ENCODE results near the gene DDX31. TPM values are rescaled to one million over a fixed set of nuclear protein-coding genes. Genes with fewer than 3 reads are reported as not detected.

The DDX31 gene
- total RNA-seq, 1 experiment from 2014 or later = 14.6 TPM

DNA sequence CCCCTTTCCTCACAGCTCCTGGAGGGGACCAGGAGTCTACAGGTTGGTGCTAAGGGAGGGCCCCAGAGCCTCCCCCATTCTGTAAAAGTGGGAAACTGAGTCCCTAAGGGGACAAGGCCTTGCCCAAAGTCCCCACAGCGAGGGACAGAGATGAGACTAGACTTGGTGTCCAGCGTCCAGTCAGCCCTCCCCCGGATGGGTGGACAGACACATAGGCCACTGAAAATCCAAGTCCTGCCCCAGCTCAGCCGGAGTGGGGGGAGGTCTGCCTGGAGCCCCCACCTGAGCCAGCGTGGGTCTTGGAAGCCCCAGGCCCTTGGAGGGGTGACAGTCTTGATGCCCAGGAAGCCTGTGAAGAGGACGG lies 82.2 kb downstream of the DDX31 start:
- ATAC-seq (no peak), DNase-seq (no peak)
- no peak overlapping the region for H3K9ac ChIP-seq (ENCODE audit: low read length)
- no peak overlapping the region for H2AFZ ChIP-seq (ENCODE audit: low read length)
- H3K4me2 ChIP-seq (ENCODE audit: low read length) = no peak overlapping the region
- no peak overlapping the region for H3K27ac ChIP-seq (ENCODE audit: low read length)
- TF ChIP-seq EZH2 (IDR thresholded peaks at IDR 0.05; ENCODE audit: low read length, unreplicated experiment) = no peak
- TF ChIP-seq EZH2phosphoT487 (IDR thresholded peaks at IDR 0.05; ENCODE audit: borderline replicate concordance, low read length) = no peak
- TF ChIP-seq, protein P1, sequence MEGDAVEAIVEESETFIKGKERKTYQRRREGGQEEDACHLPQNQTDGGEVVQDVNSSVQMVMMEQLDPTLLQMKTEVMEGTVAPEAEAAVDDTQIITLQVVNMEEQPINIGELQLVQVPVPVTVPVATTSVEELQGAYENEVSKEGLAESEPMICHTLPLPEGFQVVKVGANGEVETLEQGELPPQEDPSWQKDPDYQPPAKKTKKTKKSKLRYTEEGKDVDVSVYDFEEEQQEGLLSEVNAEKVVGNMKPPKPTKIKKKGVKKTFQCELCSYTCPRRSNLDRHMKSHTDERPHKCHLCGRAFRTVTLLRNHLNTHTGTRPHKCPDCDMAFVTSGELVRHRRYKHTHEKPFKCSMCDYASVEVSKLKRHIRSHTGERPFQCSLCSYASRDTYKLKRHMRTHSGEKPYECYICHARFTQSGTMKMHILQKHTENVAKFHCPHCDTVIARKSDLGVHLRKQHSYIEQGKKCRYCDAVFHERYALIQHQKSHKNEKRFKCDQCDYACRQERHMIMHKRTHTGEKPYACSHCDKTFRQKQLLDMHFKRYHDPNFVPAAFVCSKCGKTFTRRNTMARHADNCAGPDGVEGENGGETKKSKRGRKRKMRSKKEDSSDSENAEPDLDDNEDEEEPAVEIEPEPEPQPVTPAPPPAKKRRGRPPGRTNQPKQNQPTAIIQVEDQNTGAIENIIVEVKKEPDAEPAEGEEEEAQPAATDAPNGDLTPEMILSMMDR (conservative IDR thresholded peaks at IDR 0.05; ENCODE audit: low read depth, low read length) = no peak
- no peaks in the 10 kb centered on the region for H3K36me3 ChIP-seq (ENCODE audit: low read depth, low read length)
- no peaks in the 10 kb centered on the region for H3K4me1 ChIP-seq (ENCODE audit: insufficient read depth, low read length)
- no peaks in the 10 kb centered on the region for H3K9me2 ChIP-seq (replicated peaks; ENCODE audit: low read length)
- no peaks in the 10 kb centered on the region for H3F3A ChIP-seq (ENCODE audit: low read length, unreplicated experiment)
- no TSS peak for BruUV-seq (replicated peaks)
- H3K9me3 ChIP-seq (ENCODE audit: low read length) = no peaks in the 10 kb centered on the region
- intact Hi-C loops (cut with micrococcal nuclease) = no loop called here
- no peak overlapping the region for H3K4me3 ChIP-seq (ENCODE audit: low read length)
- no peaks in the 10 kb centered on the region for H3K79me2 ChIP-seq (ENCODE audit: low read length)
- CTCF ChIA-PET = no interaction called here
- no peaks in the 10 kb centered on the region for H4K20me1 ChIP-seq (ENCODE audit: low read length)
- POLR2A ChIA-PET (ENCODE audit: unreplicated experiment) = no interaction called here
- no peaks in the 10 kb centered on the region for H3K27me3 ChIP-seq (ENCODE audit: low read length)

DNA sequence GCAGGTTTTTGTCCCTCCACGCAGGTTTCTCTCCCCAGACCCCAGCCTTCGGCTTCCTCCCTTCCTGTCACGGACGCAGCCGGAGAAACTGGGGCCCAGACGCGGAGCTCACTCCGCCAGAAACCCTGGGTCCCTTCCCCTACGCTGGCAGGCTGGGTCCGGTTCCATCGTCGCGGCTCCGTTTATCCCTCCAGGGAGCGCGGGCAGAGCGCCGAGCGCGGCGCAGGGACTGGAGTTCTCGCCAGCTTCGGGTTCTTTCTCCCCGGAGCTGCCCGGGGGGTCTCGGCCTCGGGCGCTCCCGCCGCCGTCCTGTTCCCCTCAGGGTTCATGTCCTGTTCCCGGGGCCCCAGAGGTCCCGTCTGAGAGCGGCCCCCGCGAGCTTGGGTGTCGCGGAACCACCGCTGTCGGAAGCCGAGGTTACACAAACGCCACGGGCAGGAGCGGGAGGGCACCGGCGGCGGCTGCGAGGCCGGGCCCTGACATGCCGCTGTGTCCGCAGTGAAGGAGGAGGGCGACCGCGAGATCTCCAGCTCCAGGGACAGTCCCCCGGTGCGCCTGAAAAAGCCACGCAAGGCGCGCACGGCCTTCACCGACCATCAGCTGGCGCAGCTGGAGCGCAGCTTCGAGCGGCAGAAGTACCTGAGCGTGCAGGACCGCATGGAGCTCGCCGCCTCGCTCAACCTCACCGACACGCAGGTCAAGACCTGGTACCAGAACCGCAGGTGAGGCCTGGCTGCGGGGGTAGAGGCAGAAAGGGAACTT lies 82.8 kb downstream of the DDX31 start:
- ChIA-PET CTCF (no interaction called here), POLR2A (ENCODE audit: unreplicated experiment) (no interaction called here)
- Histone ChIP-seq H3F3A (ENCODE audit: low read length, unreplicated experiment) (no peaks in the 10 kb centered on the region), H3K27me3 (ENCODE audit: low read length) (no peaks in the 10 kb centered on the region), H3K9ac (ENCODE audit: low read length) (no peak overlapping the region), H3K79me2 (ENCODE audit: low read length) (no peaks in the 10 kb centered on the region), H3K27ac (ENCODE audit: low read length) (no peak overlapping the region), H3K36me3 (ENCODE audit: low read depth, low read length) (no peaks in the 10 kb centered on the region), H3K4me2 (ENCODE audit: low read length) (no peak overlapping the region), H3K4me1 (ENCODE audit: insufficient read depth, low read length) (no peaks in the 10 kb centered on the region), H3K4me3 (ENCODE audit: low read length) (no peak overlapping the region), H3K9me2 (replicated peaks; ENCODE audit: low read length) (no peaks in the 10 kb centered on the region), H4K20me1 (ENCODE audit: low read length) (no peaks in the 10 kb centered on the region), H2AFZ (ENCODE audit: low read length) (no peak overlapping the region), H3K9me3 (ENCODE audit: low read length) (no peaks in the 10 kb centered on the region)
- ATAC-seq (no peak), DNase-seq (no peak)
- TF ChIP-seq, protein P1 (conservative IDR thresholded peaks at IDR 0.05; ENCODE audit: low read depth, low read length) = no peak
- TF ChIP-seq EZH2 (IDR thresholded peaks at IDR 0.05; ENCODE audit: low read length, unreplicated experiment) = no peak
- TF ChIP-seq EZH2phosphoT487 (IDR thresholded peaks at IDR 0.05; ENCODE audit: borderline replicate concordance, low read length) = no peak
- intact Hi-C loops (cut with micrococcal nuclease) = no loop called here
- BruUV-seq (replicated peaks) = no TSS peak

DNA sequence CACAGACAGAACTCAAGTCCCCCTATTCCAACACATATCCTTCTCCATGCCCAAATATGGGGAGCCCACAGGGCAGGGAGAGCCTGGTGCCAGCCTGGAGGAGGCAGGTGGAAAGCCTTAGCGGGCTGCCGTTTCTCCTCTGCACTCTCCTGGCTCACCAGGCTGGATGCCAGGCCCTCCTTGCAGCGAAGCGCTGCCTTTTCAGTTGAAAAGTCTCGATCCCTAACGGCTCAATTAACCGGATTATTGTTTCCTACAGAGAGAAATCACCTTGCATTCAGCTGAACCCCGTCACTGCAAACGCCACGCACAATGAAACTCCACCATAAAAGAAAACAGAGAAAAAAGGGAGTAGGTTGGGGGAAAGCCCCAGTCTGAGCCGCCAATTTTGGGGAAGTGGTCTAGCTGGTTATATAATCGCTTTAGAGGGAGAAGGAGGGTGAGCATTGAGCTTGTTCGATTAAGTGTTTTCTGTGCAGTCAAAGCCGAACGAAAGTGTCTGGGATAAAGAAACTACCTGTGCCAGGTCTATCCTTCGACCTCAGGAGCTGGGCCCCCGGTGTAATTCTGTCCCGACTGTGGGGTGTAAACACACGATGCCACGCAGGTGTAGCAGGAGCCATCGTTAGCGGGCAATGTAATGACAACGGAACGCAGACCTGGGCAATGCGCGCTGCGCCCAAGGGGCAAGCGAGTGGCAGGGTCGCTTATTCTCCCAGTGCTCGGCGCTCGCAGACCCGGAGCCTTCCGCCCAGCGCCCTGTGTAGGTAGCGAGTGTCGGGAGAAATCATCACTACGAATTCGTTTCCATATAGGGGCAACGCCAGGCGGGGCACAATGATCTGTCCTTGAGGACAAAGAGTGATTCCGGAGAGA lies 83.6 kb downstream of the DDX31 start:
- H3F3A ChIP-seq (ENCODE audit: low read length, unreplicated experiment) = no peaks in the 10 kb centered on the region
- H3K4me2 ChIP-seq (ENCODE audit: low read length) = no peak overlapping the region
- no TSS peak for BruUV-seq (replicated peaks)
- no peaks in the 10 kb centered on the region for H3K4me1 ChIP-seq (ENCODE audit: insufficient read depth, low read length)
- H3K4me3 ChIP-seq (ENCODE audit: low read length) = no peak overlapping the region
- DNase-seq (no peak), ATAC-seq (no peak)
- no peaks in the 10 kb centered on the region for H3K9me3 ChIP-seq (ENCODE audit: low read length)
- no peaks in the 10 kb centered on the region for H3K9me2 ChIP-seq (replicated peaks; ENCODE audit: low read length)
- H3K79me2 ChIP-seq (ENCODE audit: low read length) = no peaks in the 10 kb centered on the region
- H3K27me3 ChIP-seq (ENCODE audit: low read length) = no peaks in the 10 kb centered on the region
- intact Hi-C loops (cut with micrococcal nuclease) = no loop called here
- no peaks in the 10 kb centered on the region for H4K20me1 ChIP-seq (ENCODE audit: low read length)
- TF ChIP-seq, protein P1 (conservative IDR thresholded peaks at IDR 0.05; ENCODE audit: low read depth, low read length) = no peak
- TF ChIP-seq EZH2 (IDR thresholded peaks at IDR 0.05; ENCODE audit: low read length, unreplicated experiment) (no peak), EZH2phosphoT487 (IDR thresholded peaks at IDR 0.05; ENCODE audit: borderline replicate concordance, low read length) (no peak)
- no peak overlapping the region for H2AFZ ChIP-seq (ENCODE audit: low read length)
- H3K9ac ChIP-seq (ENCODE audit: low read length) = no peak overlapping the region
- ChIA-PET POLR2A (ENCODE audit: unreplicated experiment) (no interaction called here), CTCF (no interaction called here)
- no peak overlapping the region for H3K27ac ChIP-seq (ENCODE audit: low read length)
- no peaks in the 10 kb centered on the region for H3K36me3 ChIP-seq (ENCODE audit: low read depth, low read length)
